ENCODE results near the gene LHFPL2.
A peak's percentile ranks its signal among the peaks of the same experiment; 100 is the strongest.

The LHFPL2 gene

DNA sequence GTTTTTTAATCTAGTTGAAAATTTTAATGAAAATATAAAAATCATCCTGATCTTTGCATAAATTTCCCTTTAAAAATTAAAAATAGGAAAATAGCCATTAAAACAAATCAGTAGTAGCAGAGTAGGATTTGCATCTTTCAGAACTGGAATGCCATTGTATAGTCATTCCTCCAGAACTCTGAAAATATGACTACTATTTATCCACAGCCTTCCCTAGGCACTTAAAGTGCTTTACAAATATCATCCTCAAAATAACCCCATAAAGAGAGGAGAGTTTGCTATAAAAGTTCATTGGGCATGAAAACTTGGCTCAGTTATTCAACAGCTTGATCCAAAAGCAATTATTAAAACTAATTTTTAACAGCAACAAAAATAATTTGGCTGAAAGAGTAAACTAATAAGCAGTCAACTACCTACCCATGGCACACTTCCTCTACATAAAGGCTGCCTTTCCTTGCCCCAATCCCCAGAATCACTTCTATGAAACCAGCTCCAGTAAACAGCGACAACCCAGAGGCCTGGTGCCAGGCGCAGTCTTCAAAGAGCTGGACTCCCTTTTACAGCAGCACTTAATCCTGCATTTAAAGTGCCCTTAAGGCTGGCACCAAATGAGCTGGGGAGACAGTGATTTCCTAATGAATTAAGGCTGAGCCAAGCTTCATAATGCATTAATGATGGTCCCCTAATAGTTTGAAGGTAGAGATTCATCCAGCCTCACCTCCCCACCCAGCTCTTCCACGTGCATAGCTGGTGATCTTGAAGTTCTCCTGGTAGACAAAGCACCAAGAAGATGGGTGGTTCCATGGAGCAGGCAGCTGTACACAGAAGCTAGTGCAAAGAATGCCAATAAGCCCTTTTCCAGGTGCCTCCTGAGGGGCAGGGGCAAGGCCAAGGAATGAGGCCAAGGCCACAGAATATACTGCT lies 36.1 kb downstream of the LHFPL2 start:
- POLR2A ChIA-PET = interaction anchor here (0.7 kb wide), 1 partner anchor 15 kb away, joined by 3 read pairs; no protein-coding TSS in a partner anchor
- DNase-seq (ENCODE audit: low read depth, low spot score) = no peak
- CTCF ChIA-PET = interaction anchor here (0.6 to 3.2 kb wide), 9 partner anchors 9 to 274 kb away, joined by 3 to 13 read pairs (median 4); partner anchors contain the start of gene LHFPL2
- TF ChIP-seq, protein P1, sequence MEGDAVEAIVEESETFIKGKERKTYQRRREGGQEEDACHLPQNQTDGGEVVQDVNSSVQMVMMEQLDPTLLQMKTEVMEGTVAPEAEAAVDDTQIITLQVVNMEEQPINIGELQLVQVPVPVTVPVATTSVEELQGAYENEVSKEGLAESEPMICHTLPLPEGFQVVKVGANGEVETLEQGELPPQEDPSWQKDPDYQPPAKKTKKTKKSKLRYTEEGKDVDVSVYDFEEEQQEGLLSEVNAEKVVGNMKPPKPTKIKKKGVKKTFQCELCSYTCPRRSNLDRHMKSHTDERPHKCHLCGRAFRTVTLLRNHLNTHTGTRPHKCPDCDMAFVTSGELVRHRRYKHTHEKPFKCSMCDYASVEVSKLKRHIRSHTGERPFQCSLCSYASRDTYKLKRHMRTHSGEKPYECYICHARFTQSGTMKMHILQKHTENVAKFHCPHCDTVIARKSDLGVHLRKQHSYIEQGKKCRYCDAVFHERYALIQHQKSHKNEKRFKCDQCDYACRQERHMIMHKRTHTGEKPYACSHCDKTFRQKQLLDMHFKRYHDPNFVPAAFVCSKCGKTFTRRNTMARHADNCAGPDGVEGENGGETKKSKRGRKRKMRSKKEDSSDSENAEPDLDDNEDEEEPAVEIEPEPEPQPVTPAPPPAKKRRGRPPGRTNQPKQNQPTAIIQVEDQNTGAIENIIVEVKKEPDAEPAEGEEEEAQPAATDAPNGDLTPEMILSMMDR (IDR thresholded peaks at IDR 0.05; ENCODE audit: insufficient read depth, low read length, missing control alignments) = no peak
- H3K4me3 ChIP-seq (ENCODE audit: low read depth, low read length) = no peak overlapping the region

DNA sequence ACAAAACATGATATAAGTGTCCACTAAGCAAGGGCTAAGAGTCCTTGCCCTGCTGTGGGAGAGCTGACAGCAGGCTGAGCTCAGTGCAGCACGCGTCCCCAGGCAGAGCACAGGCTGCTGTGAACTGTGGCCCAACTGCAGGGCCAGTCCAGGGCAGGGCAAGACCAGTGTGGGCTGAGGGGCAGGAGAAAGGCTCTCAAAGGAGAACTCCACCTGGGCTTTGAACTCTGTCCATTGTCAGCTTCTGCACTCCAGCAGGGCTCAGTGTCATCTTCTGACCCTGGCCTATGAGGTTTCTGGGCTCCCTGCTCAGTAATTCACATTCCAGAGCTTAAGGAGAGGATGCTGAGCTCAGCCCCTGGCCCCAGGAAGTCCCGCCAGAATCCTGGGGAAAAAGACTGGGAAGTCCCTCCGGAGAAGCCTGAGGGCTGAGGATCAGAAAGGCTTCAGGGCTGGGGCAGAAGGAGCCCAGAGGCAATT lies 37.4 kb downstream of the LHFPL2 start:
- DNase-seq (ENCODE audit: low read depth, low spot score) = no peak
- ChIA-PET CTCF (interaction anchor here (0.6 to 3.2 kb wide), 7 partner anchors 10 to 354 kb away, joined by 3 to 13 read pairs (median 4); no protein-coding TSS in a partner anchor), POLR2A (interaction anchor here (0.7 to 0.9 kb wide), 2 partner anchors 16 to 36 kb away, joined by 3 read pairs; no protein-coding TSS in a partner anchor)
- TF ChIP-seq, protein P1 (IDR thresholded peaks at IDR 0.05; ENCODE audit: insufficient read depth, low read length, missing control alignments) = no peak
- no peak overlapping the region for H3K4me3 ChIP-seq (ENCODE audit: low read depth, low read length)

DNA sequence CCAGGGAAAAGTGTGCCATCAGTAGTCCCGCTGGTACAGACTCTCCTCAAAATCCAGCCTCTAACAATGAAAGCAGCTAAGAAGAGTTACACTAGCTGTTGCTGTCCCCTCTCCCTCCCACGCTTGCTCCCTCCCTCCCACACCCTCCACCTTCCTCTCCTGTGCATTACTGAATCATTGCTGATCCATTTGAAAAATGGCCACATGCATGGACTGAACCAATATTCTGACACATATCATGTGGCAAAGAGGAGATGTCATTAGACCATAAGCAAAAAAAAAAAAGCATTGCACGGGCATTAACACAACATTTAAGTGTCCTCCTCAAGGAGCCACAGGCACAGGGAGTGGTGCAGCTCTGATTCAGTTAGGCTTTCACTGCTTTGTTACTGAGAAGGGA lies 37.9 kb downstream of the LHFPL2 start:
- TF ChIP-seq, protein P1 (IDR thresholded peaks at IDR 0.05; ENCODE audit: insufficient read depth, low read length, missing control alignments) = no peak
- no peak for DNase-seq (ENCODE audit: low read depth, low spot score)
- no peak overlapping the region for H3K4me3 ChIP-seq (ENCODE audit: low read depth, low read length)
- POLR2A ChIA-PET = interaction anchor here (0.9 kb wide), 1 partner anchor 36 kb away, joined by 3 read pairs; no protein-coding TSS in a partner anchor
- CTCF ChIA-PET = interaction anchor here (0.6 to 2.0 kb wide), 4 partner anchors 10 to 355 kb away, joined by 3 to 11 read pairs (median 4); no protein-coding TSS in a partner anchor

DNA sequence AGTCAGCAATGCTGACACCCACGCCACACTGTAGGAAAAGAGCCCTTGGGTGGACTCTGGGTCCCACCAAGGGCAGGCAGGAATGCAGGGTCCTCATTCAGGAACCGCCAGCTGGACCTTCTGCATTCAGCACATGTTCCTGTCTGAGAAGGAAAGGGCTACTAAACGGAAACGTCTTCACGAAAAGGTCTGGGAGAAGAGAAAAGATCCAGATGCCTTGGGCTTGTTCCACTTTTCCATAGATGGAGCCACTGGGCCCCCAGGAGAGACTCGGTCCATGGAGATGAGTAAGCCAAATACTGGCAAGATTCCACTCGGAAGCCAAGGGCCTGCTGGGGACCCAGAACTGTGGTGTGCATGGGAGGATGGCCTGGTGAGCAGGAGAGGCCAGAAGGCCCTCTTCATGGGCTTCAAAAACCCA lies 38.4 kb downstream of the LHFPL2 start:
- DNase-seq (ENCODE audit: low read depth, low spot score) = no peak
- ChIA-PET CTCF (interaction anchor here (0.7 to 2.0 kb wide), 6 partner anchors 10 to 355 kb away, joined by 3 to 11 read pairs (median 3); no protein-coding TSS in a partner anchor), POLR2A (interaction anchor here (0.9 kb wide), 1 partner anchor 37 kb away, joined by 3 read pairs; no protein-coding TSS in a partner anchor)
- no peak overlapping the region for H3K4me3 ChIP-seq (ENCODE audit: low read depth, low read length)
- TF ChIP-seq, protein P1 (IDR thresholded peaks at IDR 0.05; ENCODE audit: insufficient read depth, low read length, missing control alignments) = peak; percentile 0

DNA sequence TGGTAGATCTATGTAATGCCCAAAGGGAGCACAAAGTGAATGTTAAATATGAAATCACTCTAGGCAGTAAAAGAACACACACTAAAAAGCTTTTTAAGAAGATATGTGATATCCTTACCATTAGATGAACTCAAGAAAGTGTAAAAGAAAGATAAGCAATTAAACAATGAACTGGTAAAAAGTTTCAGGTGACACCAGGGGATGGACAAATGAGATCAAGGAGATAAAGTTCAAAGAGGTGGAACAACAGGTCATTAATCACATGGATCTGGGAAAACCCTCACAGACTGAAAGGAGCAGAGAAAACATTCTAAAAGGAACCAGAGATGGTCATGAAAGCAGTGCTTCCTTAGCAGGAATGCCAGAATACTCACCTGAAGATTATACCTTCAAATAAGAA lies 40.7 kb downstream of the LHFPL2 start:
- no peak overlapping the region for H3K4me3 ChIP-seq (ENCODE audit: low read depth, low read length)
- ChIA-PET POLR2A (no interaction called here), CTCF (no interaction called here)
- DNase-seq (ENCODE audit: low read depth, low spot score) = no peak
- TF ChIP-seq, protein P1 (IDR thresholded peaks at IDR 0.05; ENCODE audit: insufficient read depth, low read length, missing control alignments) = no peak

DNA sequence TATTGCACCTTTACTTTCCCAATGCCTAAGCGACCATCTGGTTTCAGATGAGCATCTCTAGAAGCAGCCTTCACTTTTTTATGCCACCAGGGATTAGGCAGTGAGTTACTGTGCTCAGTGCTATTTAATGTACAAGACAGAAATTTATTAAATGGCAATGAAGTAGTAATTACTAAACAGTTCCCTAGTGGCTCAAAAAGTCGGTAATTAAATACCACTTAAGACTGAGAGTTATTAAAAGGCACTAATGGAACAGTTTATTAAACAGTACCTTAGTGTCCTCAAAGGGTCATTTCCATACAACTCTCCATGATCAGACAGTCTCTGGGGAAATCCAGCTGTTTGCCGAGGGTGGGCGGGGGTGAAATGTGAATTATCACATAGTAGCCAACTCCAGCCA lies 42.3 kb downstream of the LHFPL2 start:
- ChIA-PET POLR2A (no interaction called here), CTCF (interaction anchor here (0.9 kb wide), 1 partner anchor 19 kb away, joined by 3 read pairs; no protein-coding TSS in a partner anchor)
- H3K4me3 ChIP-seq (ENCODE audit: low read depth, low read length) = no peak overlapping the region
- no peak for DNase-seq (ENCODE audit: low read depth, low spot score)
- TF ChIP-seq, protein P1 (IDR thresholded peaks at IDR 0.05; ENCODE audit: insufficient read depth, low read length, missing control alignments) = no peak

All from AG04449 (cell line).